Activated T-helper 1 cell treated with anti-CD3 and anti-CD28 coated beads, Interleukin-12 subunit alpha, Interleukin-12 subunit beta, Interleukin-2, Interleukin-4 antibody, amounts not matched to agents 30 ng/mL and 10 ng/mL and 1 ng/mL, durations not matched to agents 14 hours and 24 hours and 36 hours (primary cell): Measurements from ENCODE around the gene CLTC. TPM values are rescaled to one million over a fixed set of nuclear protein-coding genes. Genes with fewer than 3 reads are reported as not detected.

Experiments
- DNase-seq: peaks from one replicate; pipeline ENCODE4 v3.0.0; 2021; ENCODE audit warnings: low spot score
- H3K27ac Mint-ChIP-seq: one replicate; pipeline ENCODE4 v1.8.0; 2021; ENCODE audit warnings: mild to moderate bottlenecking, mixed read lengths
- H3K27me3 Mint-ChIP-seq: one replicate; pipeline ENCODE4 v1.8.0; 2022; ENCODE audit warnings: mild to moderate bottlenecking, moderate library complexity, mixed read lengths; ENCODE audit not compliant: insufficient read depth
- H3K36me3 Mint-ChIP-seq: one replicate; pipeline ENCODE4 v1.8.0; 2021; ENCODE audit warnings: low read depth, mixed read lengths
- H3K4me1 Mint-ChIP-seq: one replicate; pipeline ENCODE4 v1.8.0; 2021; ENCODE audit warnings: low read depth, mixed read lengths
- H3K4me3 Mint-ChIP-seq: one replicate; pipeline ENCODE4 v1.8.0; 2021; ENCODE audit warnings: mild to moderate bottlenecking, moderate library complexity, mixed read lengths
- H3K9me3 Mint-ChIP-seq: one replicate; pipeline ENCODE4 v1.8.0; 2021; ENCODE audit warnings: mixed read lengths
- intact Hi-C: fragments of 100-400 bp; cut with micrococcal nuclease; formaldehyde crosslinking; loops from one replicate; pipeline ENCODE4 v1.15.1; 2024
- total RNA-seq: library from RNA; stranded (reverse); gene quantifications from 2 replicates; pipeline ENCODE4 v1.2.3, GENCODE V29; 2022

Gene CLTC
- total RNA-seq, 1 donor from 2014 or later = 176 TPM

DNA sequence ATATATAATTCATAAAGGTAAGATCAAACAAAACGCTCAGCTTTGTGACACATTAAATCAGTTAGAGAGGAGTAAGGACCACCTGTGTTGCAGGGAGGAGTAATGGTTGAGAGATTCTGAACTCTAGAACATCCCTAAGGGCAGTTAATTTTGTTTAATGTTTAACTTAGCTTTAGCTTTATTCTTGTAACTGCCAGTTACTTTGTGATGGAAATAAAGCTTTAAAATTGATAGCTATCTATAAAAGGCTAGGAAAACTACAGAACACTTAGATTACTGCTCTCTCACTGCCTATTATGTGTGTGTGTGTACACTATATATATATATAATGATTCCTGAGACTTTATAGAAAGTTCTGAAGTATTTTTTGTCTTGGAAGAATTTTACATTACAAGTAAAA is 49.7 kb downstream of the CLTC start:
- Mint-ChIP-seq H3K4me3 (no peak overlapping the region), H3K27ac (peak overlapping the region; percentile 6), H3K36me3 (peaks cover 39% of the 10 kb centered on the region), H3K9me3 (no peaks in the 10 kb centered on the region), H3K27me3 (no peaks in the 10 kb centered on the region), H3K4me1 (peaks cover 28% of the 10 kb centered on the region)
- no peak for DNase-seq
- intact Hi-C loops = no loop called here

DNA sequence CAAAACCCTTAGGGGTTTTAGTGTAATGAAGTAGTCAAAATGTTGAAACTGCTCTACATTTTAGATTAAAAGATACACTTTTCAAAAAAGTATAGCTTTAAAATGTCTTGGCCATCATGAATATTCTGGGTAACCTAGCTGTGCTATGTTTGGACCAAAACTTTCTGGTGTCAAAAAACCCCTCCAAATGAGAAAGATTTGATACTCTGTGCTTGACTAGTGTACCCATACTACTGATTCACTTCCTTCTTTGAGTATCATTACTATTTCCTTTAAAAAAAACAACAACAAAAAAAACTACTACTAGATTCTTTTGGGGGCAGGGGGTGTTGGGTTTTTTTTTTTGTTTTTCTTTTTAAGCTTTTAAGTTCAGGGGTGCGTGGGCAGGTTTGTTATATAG is 50.2 kb downstream of the CLTC start:
- Mint-ChIP-seq H3K4me3 (no peak overlapping the region), H3K27me3 (no peaks in the 10 kb centered on the region), H3K9me3 (no peaks in the 10 kb centered on the region), H3K36me3 (peaks cover 37% of the 10 kb centered on the region), H3K27ac (peak overlapping the region; percentile 6), H3K4me1 (peaks cover 28% of the 10 kb centered on the region)
- DNase-seq = no peak
- intact Hi-C loops = no loop called here

DNA sequence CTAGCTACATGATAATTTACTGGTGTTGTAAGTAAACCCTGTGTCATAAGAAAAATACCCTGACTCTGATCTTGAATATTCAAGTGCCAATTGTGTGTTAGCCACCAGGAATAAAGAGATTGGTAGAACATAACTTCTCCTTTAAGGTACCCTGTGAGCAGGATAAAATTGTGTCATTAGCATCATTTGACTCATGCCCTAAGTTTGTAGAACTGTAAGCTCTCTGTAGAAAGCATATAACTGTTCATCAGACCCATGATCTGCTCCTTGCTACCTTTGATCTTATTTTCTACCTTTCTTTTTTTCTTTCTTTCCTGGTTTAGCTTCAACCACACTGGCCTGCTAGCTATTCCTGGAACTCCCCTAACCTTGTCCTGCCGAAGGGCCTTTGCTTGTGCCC is 51.7 kb downstream of the CLTC start:
- Mint-ChIP-seq H3K27ac (peak overlapping the region; percentile 20), H3K4me1 (peaks cover 28% of the 10 kb centered on the region), H3K9me3 (no peaks in the 10 kb centered on the region), H3K27me3 (no peaks in the 10 kb centered on the region), H3K4me3 (no peak overlapping the region), H3K36me3 (peaks cover 36% of the 10 kb centered on the region)
- intact Hi-C loops = no loop called here
- no peak for DNase-seq

DNA sequence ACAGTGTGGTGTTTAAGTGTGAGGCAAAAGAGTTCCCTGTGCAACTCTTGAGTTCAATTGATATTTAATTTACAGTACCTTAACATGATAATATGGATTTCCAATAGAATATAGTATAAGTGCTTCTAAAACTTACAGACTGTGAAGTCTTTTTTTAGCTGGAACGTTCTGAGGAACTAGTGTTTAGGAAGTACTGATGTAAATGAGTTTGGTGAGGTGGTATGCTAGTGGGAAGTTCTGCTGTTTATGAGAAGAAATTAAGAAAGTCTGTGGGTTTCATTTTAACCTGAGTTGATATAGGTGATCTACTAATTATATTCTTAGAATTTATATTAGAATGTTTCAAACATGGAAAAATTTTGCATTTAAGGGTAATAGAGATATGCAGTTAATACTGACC is 55.5 kb downstream of the CLTC start:
- Mint-ChIP-seq H3K36me3 (peaks cover 37% of the 10 kb centered on the region), H3K27me3 (no peaks in the 10 kb centered on the region), H3K27ac (no peak overlapping the region), H3K4me1 (peaks cover 10% of the 10 kb centered on the region), H3K4me3 (no peak overlapping the region), H3K9me3 (no peaks in the 10 kb centered on the region)
- intact Hi-C loops = no loop called here
- DNase-seq = no peak

DNA sequence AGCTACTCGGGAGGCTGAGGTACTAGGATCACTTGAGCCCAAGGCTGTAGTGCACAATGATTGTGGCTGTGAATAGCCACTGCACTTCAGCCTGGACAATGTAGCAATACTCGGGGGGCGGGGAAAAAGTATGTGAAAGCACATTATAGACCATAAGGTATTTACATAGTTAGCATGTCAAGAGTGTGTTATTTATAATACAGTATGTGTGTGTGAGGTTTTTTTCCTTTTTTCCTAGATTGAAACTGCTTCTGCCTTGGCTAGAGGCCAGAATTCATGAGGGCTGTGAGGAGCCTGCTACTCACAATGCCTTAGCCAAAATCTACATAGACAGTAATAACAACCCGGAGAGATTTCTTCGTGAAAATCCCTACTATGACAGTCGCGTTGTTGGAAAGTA is 57.0 kb downstream of the CLTC start:
- H3K27ac Mint-ChIP-seq = no peak overlapping the region
- no peaks in the 10 kb centered on the region for H3K9me3 Mint-ChIP-seq
- H3K4me1 Mint-ChIP-seq = peaks cover 2% of the 10 kb centered on the region
- H3K27me3 Mint-ChIP-seq = no peaks in the 10 kb centered on the region
- intact Hi-C loops = no loop called here
- no peak for DNase-seq
- no peak overlapping the region for H3K4me3 Mint-ChIP-seq
- peaks cover 40% of the 10 kb centered on the region for H3K36me3 Mint-ChIP-seq

DNA sequence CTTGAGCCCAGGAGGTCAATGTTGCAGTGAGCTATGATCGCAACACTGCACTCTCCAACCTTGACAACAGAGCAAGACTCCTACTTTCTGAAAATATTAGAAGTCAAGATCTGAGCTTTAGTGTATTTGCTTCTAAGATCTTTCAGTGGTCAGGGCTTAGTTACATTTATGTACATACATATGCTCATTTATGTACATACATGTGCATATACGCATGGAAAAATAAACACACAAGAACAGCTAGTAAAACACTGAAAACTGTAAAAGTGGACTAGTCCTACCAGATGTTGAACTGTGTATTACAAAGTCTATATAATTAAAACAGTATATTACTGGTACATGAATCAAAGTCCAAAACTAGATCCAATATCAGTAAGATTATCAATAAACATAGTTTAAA is 59.2 kb downstream of the CLTC start:
- no peaks in the 10 kb centered on the region for H3K27me3 Mint-ChIP-seq
- no peak overlapping the region for H3K27ac Mint-ChIP-seq
- peaks cover 48% of the 10 kb centered on the region for H3K36me3 Mint-ChIP-seq

DNA sequence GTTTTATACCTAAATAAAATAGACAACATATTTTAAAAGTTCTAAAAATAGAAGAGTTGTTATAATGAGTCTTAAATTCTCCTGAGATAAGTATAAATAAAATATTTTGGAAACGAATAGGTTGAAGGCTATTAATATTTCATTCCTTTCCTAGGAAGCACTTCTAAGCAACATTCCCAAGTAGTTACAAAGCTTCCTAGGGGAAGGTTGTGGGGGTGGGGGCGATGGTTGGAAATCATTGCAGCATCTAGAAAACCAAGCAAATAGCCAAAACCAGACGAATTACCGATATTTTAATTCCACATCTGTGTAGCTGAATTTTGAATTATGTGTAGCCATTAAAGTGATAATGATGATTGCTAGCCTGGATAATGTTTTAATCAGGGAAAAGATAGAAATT is 60.6 kb downstream of the CLTC start:
- H3K27me3 Mint-ChIP-seq = no peaks in the 10 kb centered on the region
- no peaks in the 10 kb centered on the region for H3K9me3 Mint-ChIP-seq
- H3K4me3 Mint-ChIP-seq = no peak overlapping the region
- peaks cover 50% of the 10 kb centered on the region for H3K36me3 Mint-ChIP-seq
- H3K27ac Mint-ChIP-seq = no peak overlapping the region
- intact Hi-C loops = no loop called here
- H3K4me1 Mint-ChIP-seq = no peaks in the 10 kb centered on the region
- no peak for DNase-seq

More for the DNA sequence above, 59.2 kb downstream of the CLTC start:
- no peaks in the 10 kb centered on the region for H3K9me3 Mint-ChIP-seq
- no peaks in the 10 kb centered on the region for H3K4me1 Mint-ChIP-seq
- no peak overlapping the region for H3K4me3 Mint-ChIP-seq
- intact Hi-C loops = no loop called here
- DNase-seq = no peak

DNA sequence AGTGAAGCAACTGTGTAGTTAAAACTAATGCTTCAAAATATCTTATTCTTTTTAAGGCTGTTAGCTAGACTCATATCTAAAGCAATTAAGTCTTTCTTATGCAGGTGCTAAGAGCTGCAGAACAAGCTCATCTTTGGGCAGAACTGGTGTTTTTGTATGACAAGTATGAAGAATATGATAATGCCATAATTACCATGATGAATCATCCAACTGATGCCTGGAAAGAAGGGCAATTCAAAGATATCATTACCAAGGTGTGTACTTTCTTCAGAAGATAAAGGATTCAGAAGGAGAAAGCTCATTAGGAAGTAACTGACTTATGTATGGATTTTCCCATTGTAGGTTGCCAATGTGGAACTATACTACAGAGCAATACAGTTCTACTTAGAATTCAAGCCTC is 63.6 kb downstream of the CLTC start:
- H3K36me3 Mint-ChIP-seq = peaks cover 56% of the 10 kb centered on the region
- H3K9me3 Mint-ChIP-seq = no peaks in the 10 kb centered on the region
- DNase-seq = no peak
- intact Hi-C loops = no loop called here
- H3K27me3 Mint-ChIP-seq = no peaks in the 10 kb centered on the region
- no peak overlapping the region for H3K4me3 Mint-ChIP-seq
- H3K27ac Mint-ChIP-seq = no peak overlapping the region
- H3K4me1 Mint-ChIP-seq = peaks cover 7% of the 10 kb centered on the region

DNA sequence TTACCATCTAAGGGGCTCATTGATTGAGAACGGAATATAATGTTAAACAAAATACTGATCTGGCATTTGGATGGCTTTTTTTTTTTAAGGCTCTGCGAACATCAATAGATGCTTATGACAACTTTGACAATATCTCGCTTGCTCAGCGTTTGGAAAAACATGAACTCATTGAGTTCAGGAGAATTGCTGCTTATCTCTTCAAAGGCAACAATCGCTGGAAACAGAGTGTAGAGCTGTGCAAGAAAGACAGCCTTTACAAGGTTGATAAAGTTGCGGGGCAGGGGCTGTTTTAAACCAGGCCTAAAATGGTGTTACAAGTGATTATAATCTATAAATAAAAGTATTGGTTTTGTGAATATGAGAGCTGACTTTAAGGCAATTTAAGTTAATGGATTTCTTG is 65.3 kb downstream of the CLTC start:
- no peak for DNase-seq
- H3K36me3 Mint-ChIP-seq = peaks cover 64% of the 10 kb centered on the region
- H3K4me1 Mint-ChIP-seq = peaks cover 7% of the 10 kb centered on the region
- no peaks in the 10 kb centered on the region for H3K27me3 Mint-ChIP-seq
- H3K27ac Mint-ChIP-seq = no peak overlapping the region
- intact Hi-C loops = no loop called here
- no peak overlapping the region for H3K4me3 Mint-ChIP-seq
- H3K9me3 Mint-ChIP-seq = no peaks in the 10 kb centered on the region

DNA sequence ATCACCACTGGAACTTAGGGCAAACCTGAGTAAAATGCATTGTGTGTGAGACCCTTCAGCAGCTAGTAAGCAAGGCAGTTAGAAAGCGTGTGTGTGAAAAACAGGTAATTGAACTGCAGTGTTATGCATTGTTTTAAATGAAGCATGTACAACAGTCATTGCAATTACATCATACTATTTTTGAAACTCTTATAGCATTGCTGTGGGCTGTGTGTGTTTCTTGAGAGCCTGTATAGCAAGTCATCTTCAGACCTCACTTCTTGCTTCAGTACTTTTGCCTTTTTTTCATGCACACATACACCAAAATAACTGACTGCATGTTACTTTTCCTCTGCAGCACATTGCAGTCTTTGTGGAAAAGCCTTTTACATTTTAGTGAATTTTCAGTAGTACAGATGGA is 68.3 kb downstream of the CLTC start:
- H3K4me1 Mint-ChIP-seq = peaks cover 14% of the 10 kb centered on the region
- H3K9me3 Mint-ChIP-seq = no peaks in the 10 kb centered on the region
- no peaks in the 10 kb centered on the region for H3K27me3 Mint-ChIP-seq
- no peak overlapping the region for H3K4me3 Mint-ChIP-seq
- no peak for DNase-seq
- H3K27ac Mint-ChIP-seq = peak overlapping the region; percentile 28
- intact Hi-C loops = loop anchor here (2.0 kb wide), 1 partner anchor 19 kb away; the partner anchor contains the start of genes PTRH2 and VMP1
- H3K36me3 Mint-ChIP-seq = peaks cover 65% of the 10 kb centered on the region

DNA sequence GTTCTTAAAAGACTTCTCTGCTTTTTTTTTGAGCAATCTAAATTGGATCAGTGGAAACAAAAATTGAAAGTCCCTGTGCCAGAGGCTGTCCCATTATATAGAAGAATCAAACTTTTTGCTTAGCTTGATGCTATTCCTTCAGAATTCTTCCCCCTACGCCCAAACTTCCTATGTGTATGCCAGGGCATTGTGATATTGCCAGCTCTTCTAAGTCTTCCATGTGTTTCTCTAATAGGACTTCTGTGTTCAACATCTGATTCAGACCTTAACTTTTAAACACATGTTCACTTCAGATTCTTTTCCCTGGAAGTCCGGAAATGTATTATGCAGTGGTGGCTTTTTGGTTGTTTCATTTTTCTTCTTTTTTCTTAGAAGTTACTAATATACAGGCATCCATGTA is 68.8 kb downstream of the CLTC start:
- H3K27ac Mint-ChIP-seq = peak overlapping the region; percentile 40
- peaks cover 14% of the 10 kb centered on the region for H3K4me1 Mint-ChIP-seq
- H3K36me3 Mint-ChIP-seq = peaks cover 62% of the 10 kb centered on the region
- H3K9me3 Mint-ChIP-seq = no peaks in the 10 kb centered on the region
- DNase-seq = no peak
- no peaks in the 10 kb centered on the region for H3K27me3 Mint-ChIP-seq
- intact Hi-C loops = loop anchor here (2.0 kb wide), 1 partner anchor 18 kb away; the partner anchor contains the start of genes PTRH2 and VMP1
- H3K4me3 Mint-ChIP-seq = no peak overlapping the region

DNA sequence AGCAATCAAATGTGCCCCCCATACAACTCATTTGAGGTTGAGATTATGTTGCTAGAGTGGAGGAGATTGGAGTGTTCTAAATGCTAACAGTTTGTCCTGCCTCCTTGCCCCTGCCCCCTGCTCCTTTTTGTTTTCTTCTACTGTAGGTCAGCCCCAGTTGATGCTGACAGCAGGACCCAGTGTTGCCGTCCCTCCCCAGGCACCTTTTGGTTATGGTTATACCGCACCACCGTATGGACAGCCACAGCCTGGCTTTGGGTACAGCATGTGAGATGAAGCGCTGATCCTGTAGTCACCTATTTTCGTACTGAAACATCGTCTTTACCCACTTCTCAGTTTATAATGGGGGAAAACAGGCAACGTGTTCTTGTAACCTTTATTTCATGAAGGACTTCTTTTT is 73.9 kb downstream of the CLTC start:
- H3K27ac Mint-ChIP-seq = no peak overlapping the region
- no peak for DNase-seq

DNA sequence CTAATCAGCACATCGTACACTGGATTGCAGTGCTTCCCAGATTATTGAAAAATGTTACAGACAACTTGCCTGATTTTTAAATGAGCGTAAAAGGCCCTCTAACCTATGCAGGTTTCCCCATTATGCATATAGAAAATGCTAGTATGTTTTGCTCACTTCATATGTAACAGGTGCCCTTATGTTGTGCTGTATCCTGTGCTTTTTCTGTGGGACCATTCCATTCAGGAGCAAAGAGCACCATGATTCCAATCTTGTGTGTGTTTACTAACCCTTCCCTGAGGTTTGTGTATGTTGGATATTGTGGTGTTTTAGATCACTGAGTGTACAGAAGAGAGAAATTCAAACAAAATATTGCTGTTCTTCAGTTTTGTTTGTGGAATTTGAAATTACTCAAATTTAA is 74.6 kb downstream of the CLTC start:
- intact Hi-C loops = no loop called here
- peaks cover 64% of the 10 kb centered on the region for H3K36me3 Mint-ChIP-seq
- H3K4me1 Mint-ChIP-seq = peaks cover 27% of the 10 kb centered on the region
- H3K9me3 Mint-ChIP-seq = no peaks in the 10 kb centered on the region
- H3K4me3 Mint-ChIP-seq = no peak overlapping the region
- no peaks in the 10 kb centered on the region for H3K27me3 Mint-ChIP-seq
- no peak for DNase-seq
- no peak overlapping the region for H3K27ac Mint-ChIP-seq

More for the DNA sequence above, 73.9 kb downstream of the CLTC start:
- H3K4me3 Mint-ChIP-seq = no peak overlapping the region
- H3K27me3 Mint-ChIP-seq = no peaks in the 10 kb centered on the region
- no peaks in the 10 kb centered on the region for H3K9me3 Mint-ChIP-seq
- H3K4me1 Mint-ChIP-seq = peaks cover 19% of the 10 kb centered on the region
- H3K36me3 Mint-ChIP-seq = peaks cover 62% of the 10 kb centered on the region
- intact Hi-C loops = no loop called here

DNA sequence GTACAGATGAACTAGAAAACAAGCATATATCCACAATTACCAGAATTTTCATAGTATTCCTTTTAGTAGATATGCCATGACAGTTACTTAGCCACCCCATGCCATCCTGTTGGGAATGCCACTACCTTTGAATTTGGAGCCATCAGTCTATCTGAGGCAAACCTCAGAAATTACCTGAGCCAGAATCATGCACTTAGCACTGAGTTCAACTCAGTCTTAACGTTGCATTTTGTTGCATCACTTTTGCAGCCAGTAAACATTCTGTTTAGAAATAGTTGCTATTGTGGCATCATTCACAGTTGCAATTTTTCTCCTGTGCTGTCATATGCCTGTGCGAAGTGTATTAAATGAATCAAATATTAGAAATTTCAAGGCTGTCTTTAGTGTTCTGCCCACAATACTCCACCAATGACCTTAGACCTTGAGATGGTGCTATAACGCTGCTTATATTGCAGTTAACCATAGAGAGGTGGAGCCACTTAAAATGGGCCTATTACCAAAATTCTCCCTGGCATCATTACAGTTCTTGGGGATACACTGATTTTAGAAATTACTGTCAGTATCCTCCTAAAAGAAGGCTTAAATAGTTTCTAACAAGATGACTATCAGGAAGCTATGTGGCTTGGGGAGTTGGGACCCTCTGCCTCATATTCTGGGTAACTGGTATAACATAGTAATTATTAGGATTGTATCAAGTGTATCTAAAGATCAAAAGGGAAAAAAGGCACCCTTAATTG is 76.4 kb downstream of the CLTC start:
- no peaks in the 10 kb centered on the region for H3K27me3 Mint-ChIP-seq
- intact Hi-C loops = no loop called here
- H3K9me3 Mint-ChIP-seq = no peaks in the 10 kb centered on the region
- H3K36me3 Mint-ChIP-seq = peaks cover 65% of the 10 kb centered on the region
- no peak overlapping the region for H3K4me3 Mint-ChIP-seq
- H3K4me1 Mint-ChIP-seq = peaks cover 39% of the 10 kb centered on the region
- peak overlapping the region; percentile 2 for H3K27ac Mint-ChIP-seq
- no peak for DNase-seq
